Activated CD4-positive, alpha-beta T cell treated with anti-CD3 and anti-CD28 coated beads, Interleukin-2, amount 10 ng/mL, durations not matched to agents 7 days and 5 days (primary cell): ENCODE measurements around the gene ZMYND8. TPM values are rescaled to one million over a fixed set of nuclear protein-coding genes. Genes with fewer than 3 reads are reported as not detected.

ENCODE experiments used
- CTCF ChIA-PET: fragments of 350-600 bp; sonication (Branson Sonifier 250); formaldehyde crosslinking; loops from one replicate; lab custom pipeline; 2021; ENCODE audit warnings: antibody characterized with exemption; lab: Charles Lee
- POLR2A ChIA-PET: fragments of 350-600 bp; sonication (Branson Sonifier 250); formaldehyde crosslinking; loops from one replicate; lab custom pipeline; 2021; ENCODE audit warnings: antibody characterized with exemption; lab: Charles Lee
- DNase-seq: peaks from one replicate; pipeline ENCODE4 v3.0.0-alpha.2; 2020
- H3K27ac Mint-ChIP-seq: one replicate; pipeline ENCODE4 v1.8.0; 2021; ENCODE audit warnings: mild to moderate bottlenecking, moderate library complexity, mixed read lengths
- H3K27me3 Mint-ChIP-seq: one replicate; pipeline ENCODE4 v1.8.0; 2021; ENCODE audit warnings: mixed read lengths
- H3K36me3 Mint-ChIP-seq: one replicate; pipeline ENCODE4 v1.8.0; 2021; ENCODE audit warnings: low read depth, mixed read lengths
- H3K4me1 Mint-ChIP-seq: one replicate; pipeline ENCODE4 v1.8.0; 2021; ENCODE audit warnings: mixed read lengths
- H3K4me3 Mint-ChIP-seq: one replicate; pipeline ENCODE4 v1.8.0; 2021; ENCODE audit warnings: mild to moderate bottlenecking, moderate library complexity, mixed read lengths
- H3K9me3 Mint-ChIP-seq: one replicate; pipeline ENCODE4 v1.8.0; 2021; ENCODE audit warnings: mixed read lengths
- total RNA-seq, 2 experiments: library from RNA; stranded (reverse); gene quantifications; one replicate each; pipeline ENCODE4 v1.2.3, GENCODE V29; 2021

The ZMYND8 gene
- total RNA-seq, 2 experiments from 2014 or later = 44.6 to 55.6 TPM

GRCh38 chr20:47349365-47350180 lies 6.9 kb downstream of the ZMYND8 start:
- H3K9me3 Mint-ChIP-seq = no peaks in the 10 kb centered on the region
- no peak overlapping the region for H3K4me3 Mint-ChIP-seq
- POLR2A ChIA-PET = interaction anchor here (1.2 kb wide), 1 partner anchor 9 kb away, joined by 5 read pairs; no protein-coding TSS in a partner anchor
- no peak overlapping the region for H3K27ac Mint-ChIP-seq
- peaks cover 38% of the 10 kb centered on the region for H3K36me3 Mint-ChIP-seq
- H3K27me3 Mint-ChIP-seq = no peaks in the 10 kb centered on the region
- CTCF ChIA-PET = interaction anchor here (0.5 to 1.2 kb wide), 5 partner anchors 9 to 36 kb away, joined by 3 to 4 read pairs (median 3); no protein-coding TSS in a partner anchor
- DNase-seq = no peak
- H3K4me1 Mint-ChIP-seq = peaks cover 41% of the 10 kb centered on the region

GRCh38 chr20:47348539-47349142 lies 7.9 kb downstream of the ZMYND8 start:
- Mint-ChIP-seq H3K36me3 (peaks cover 41% of the 10 kb centered on the region), H3K27ac (no peak overlapping the region), H3K9me3 (no peaks in the 10 kb centered on the region), H3K4me1 (peaks cover 34% of the 10 kb centered on the region), H3K27me3 (no peaks in the 10 kb centered on the region), H3K4me3 (no peak overlapping the region)
- no peak for DNase-seq
- POLR2A ChIA-PET = no interaction called here
- CTCF ChIA-PET = interaction anchor here (1.0 to 1.2 kb wide), 3 partner anchors 8 to 35 kb away, joined by 3 to 4 read pairs (median 3); partner anchors contain the start of gene ZMYND8

- H3K4me3 Mint-ChIP-seq = no peak overlapping the region
- DNase-seq = no peak
- H3K27ac Mint-ChIP-seq = no peak overlapping the region
- no peaks in the 10 kb centered on the region for H3K9me3 Mint-ChIP-seq
- peaks cover 31% of the 10 kb centered on the region for H3K4me1 Mint-ChIP-seq
- POLR2A ChIA-PET = no interaction called here
- H3K27me3 Mint-ChIP-seq = no peaks in the 10 kb centered on the region
- H3K36me3 Mint-ChIP-seq = peaks cover 46% of the 10 kb centered on the region
- CTCF ChIA-PET = interaction anchor here (0.7 to 1.2 kb wide), 3 partner anchors 9 to 36 kb away, joined by 3 to 4 read pairs (median 4); partner anchors contain the start of gene ZMYND8
Measured at GRCh38 chr20:47347661-47348435, 8.7 kb downstream of the ZMYND8 start.

GRCh38 chr20:47346172-47346571 lies 10.3 kb downstream of the ZMYND8 start:
- ChIA-PET POLR2A (no interaction called here), CTCF (interaction anchor here (0.6 to 1.3 kb wide), 3 partner anchors 8 to 267 kb away, joined by 3 to 5 read pairs (median 4); no protein-coding TSS in a partner anchor)
- Mint-ChIP-seq H3K4me1 (peaks cover 31% of the 10 kb centered on the region), H3K27me3 (no peaks in the 10 kb centered on the region), H3K9me3 (no peaks in the 10 kb centered on the region), H3K27ac (peak overlapping the region; percentile 60), H3K36me3 (peaks cover 39% of the 10 kb centered on the region), H3K4me3 (no peak overlapping the region)
- no peak for DNase-seq

GRCh38 chr20:47345214-47345613 lies 11.3 kb downstream of the ZMYND8 start:
- ChIA-PET CTCF (interaction anchor here (1.3 to 1.5 kb wide), 2 partner anchors 9 to 39 kb away, joined by 3 to 6 read pairs; no protein-coding TSS in a partner anchor), POLR2A (no interaction called here)

GRCh38 chr20:47343007-47343472 lies 13.5 kb downstream of the ZMYND8 start:
- DNase-seq = no peak
- no peak overlapping the region for H3K27ac Mint-ChIP-seq
- no peaks in the 10 kb centered on the region for H3K9me3 Mint-ChIP-seq
- H3K36me3 Mint-ChIP-seq = peaks cover 48% of the 10 kb centered on the region
- ChIA-PET POLR2A (no interaction called here), CTCF (interaction anchor here (0.8 to 1.6 kb wide), 4 partner anchors 10 to 36 kb away, joined by 3 to 8 read pairs (median 4); no protein-coding TSS in a partner anchor)
- no peak overlapping the region for H3K4me3 Mint-ChIP-seq
- H3K27me3 Mint-ChIP-seq = no peaks in the 10 kb centered on the region
- peaks cover 32% of the 10 kb centered on the region for H3K4me1 Mint-ChIP-seq

More at GRCh38 chr20:47345214-47345613, 11.3 kb downstream of the ZMYND8 start:
- Mint-ChIP-seq H3K4me3 (no peak overlapping the region), H3K9me3 (no peaks in the 10 kb centered on the region), H3K4me1 (peaks cover 34% of the 10 kb centered on the region), H3K27me3 (no peaks in the 10 kb centered on the region), H3K27ac (peak overlapping the region; percentile 80), H3K36me3 (peaks cover 43% of the 10 kb centered on the region)
- DNase-seq = no peak

GRCh38 chr20:47338131-47338628 lies 18.3 kb downstream of the ZMYND8 start:
- H3K27ac Mint-ChIP-seq = no peak overlapping the region
- ChIA-PET CTCF (interaction anchor here (0.7 to 2.0 kb wide), 3 partner anchors 11 to 170 kb away, joined by 3 to 7 read pairs (median 3); no protein-coding TSS in a partner anchor), POLR2A (no interaction called here)
- H3K27me3 Mint-ChIP-seq = no peaks in the 10 kb centered on the region
- DNase-seq = no peak
- H3K9me3 Mint-ChIP-seq = no peaks in the 10 kb centered on the region
- H3K4me3 Mint-ChIP-seq = no peak overlapping the region
- peaks cover 31% of the 10 kb centered on the region for H3K36me3 Mint-ChIP-seq
- peaks cover 23% of the 10 kb centered on the region for H3K4me1 Mint-ChIP-seq

GRCh38 chr20:47337413-47337812 lies 19.1 kb downstream of the ZMYND8 start:
- ChIA-PET POLR2A (no interaction called here), CTCF (interaction anchor here (1.6 kb wide), 1 partner anchor 171 kb away, joined by 3 read pairs; no protein-coding TSS in a partner anchor)
- Mint-ChIP-seq H3K4me1 (peaks cover 29% of the 10 kb centered on the region), H3K4me3 (no peak overlapping the region), H3K9me3 (no peaks in the 10 kb centered on the region), H3K27me3 (no peaks in the 10 kb centered on the region), H3K27ac (no peak overlapping the region), H3K36me3 (peaks cover 30% of the 10 kb centered on the region)
- DNase-seq = no peak

- no peak overlapping the region for H3K4me3 Mint-ChIP-seq
- no peaks in the 10 kb centered on the region for H3K9me3 Mint-ChIP-seq
- ChIA-PET POLR2A (no interaction called here), CTCF (interaction anchor here (0.6 kb wide), 1 partner anchor 47 kb away, joined by 3 read pairs; no protein-coding TSS in a partner anchor)
- no peak overlapping the region for H3K27ac Mint-ChIP-seq
- H3K27me3 Mint-ChIP-seq = no peaks in the 10 kb centered on the region
- DNase-seq = no peak
- H3K4me1 Mint-ChIP-seq = peaks cover 36% of the 10 kb centered on the region
- H3K36me3 Mint-ChIP-seq = peaks cover 38% of the 10 kb centered on the region
Measured at GRCh38 chr20:47336129-47336754, 20.3 kb downstream of the ZMYND8 start.

GRCh38 chr20:47335251-47336128 lies 21.0 kb downstream of the ZMYND8 start:
- ChIA-PET CTCF (no interaction called here), POLR2A (no interaction called here)
- H3K4me1 Mint-ChIP-seq = peaks cover 37% of the 10 kb centered on the region
- peaks cover 39% of the 10 kb centered on the region for H3K36me3 Mint-ChIP-seq
- H3K4me3 Mint-ChIP-seq = no peak overlapping the region
- no peak overlapping the region for H3K27ac Mint-ChIP-seq
- H3K27me3 Mint-ChIP-seq = no peaks in the 10 kb centered on the region
- no peak for DNase-seq
- no peaks in the 10 kb centered on the region for H3K9me3 Mint-ChIP-seq

- DNase-seq = no peak
- Mint-ChIP-seq H3K4me3 (peak overlapping the region; percentile 9), H3K27me3 (no peaks in the 10 kb centered on the region), H3K9me3 (no peaks in the 10 kb centered on the region), H3K4me1 (peaks cover 37% of the 10 kb centered on the region), H3K36me3 (peaks cover 38% of the 10 kb centered on the region), H3K27ac (peak overlapping the region; percentile 31)
- POLR2A ChIA-PET = no interaction called here
- CTCF ChIA-PET = interaction anchor here (0.6 to 1.1 kb wide), 3 partner anchors 23 to 395 kb away, joined by 3 read pairs; partner anchors contain the start of gene NCOA3
Measured at GRCh38 chr20:47334022-47334551, 22.4 kb downstream of the ZMYND8 start.
